NT2/D1 (cell line): ENCODE results near the gene DCUN1D2.

ENCODE experiments used
- DNase-seq: peaks from one replicate; pipeline ENCODE4 v3.0.0-alpha.2; 2011; ENCODE audit warnings: low read depth, low spot score
- H3K27me3 ChIP-seq: 2 replicates; pipeline ENCODE4 v1.6.0; 2011; ENCODE audit warnings: mild to moderate bottlenecking; ENCODE audit not compliant: insufficient read length, insufficient read depth
- H3K36me3 ChIP-seq: 2 replicates; pipeline ENCODE4 v1.6.1; 2011; ENCODE audit warnings: mild to moderate bottlenecking, low read length, mixed read lengths; ENCODE audit not compliant: insufficient read depth, insufficient read length
- H3K4me1 ChIP-seq: 2 replicates; pipeline ENCODE4 v1.5.1; 2011; ENCODE audit not compliant: insufficient read depth, insufficient read length
- H3K4me3 ChIP-seq: 2 replicates; pipeline ENCODE4 v1.5.1; 2011; ENCODE audit warnings: low read depth; ENCODE audit not compliant: insufficient read length
- H3K9ac ChIP-seq: 2 replicates; pipeline ENCODE4 v1.6.0; 2011; ENCODE audit warnings: low read depth; ENCODE audit not compliant: insufficient read length
- H3K9me3 ChIP-seq: 2 replicates; pipeline ENCODE4 v1.5.1; 2011; ENCODE audit warnings: mild to moderate bottlenecking, low read length; ENCODE audit not compliant: insufficient read depth
- SUZ12 ChIP-seq: IDR thresholded peaks from 2 replicates; pipeline ENCODE4 v1.6.1; 2011; ENCODE audit not compliant: insufficient read length, insufficient read depth; ENCODE audit errors: extremely low read depth
- YY1 ChIP-seq: IDR thresholded peaks from 2 replicates; pipeline ENCODE4 v1.6.1; 2011; ENCODE audit not compliant: insufficient read length, insufficient read depth
- ZNF274 ChIP-seq: IDR thresholded peaks from 2 replicates; pipeline ENCODE4 v1.6.1; 2011; ENCODE audit warnings: mild to moderate bottlenecking, low read depth, low read length

DCUN1D2 gene

GRCh38 chr13:113469582-113469981 is 20.9 kb downstream of the DCUN1D2 start:
- Histone ChIP-seq H3K9ac (no peak overlapping the region), H3K36me3 (peaks cover 52% of the 10 kb centered on the region), H3K27me3 (no peaks in the 10 kb centered on the region), H3K4me1 (no peaks in the 10 kb centered on the region), H3K4me3 (no peak overlapping the region), H3K9me3 (no peaks in the 10 kb centered on the region)
- TF ChIP-seq YY1 (no peak), ZNF274 (no peak), SUZ12 (no peak)
- no peak for DNase-seq

GRCh38 chr13:113468472-113469201 is 21.9 kb downstream of the DCUN1D2 start:
- no peak for DNase-seq
- Histone ChIP-seq H3K27me3 (no peaks in the 10 kb centered on the region), H3K9me3 (no peaks in the 10 kb centered on the region), H3K9ac (peak overlapping the region; percentile 37), H3K4me1 (no peaks in the 10 kb centered on the region), H3K36me3 (peaks cover 49% of the 10 kb centered on the region), H3K4me3 (no peak overlapping the region)
- TF ChIP-seq YY1 (no peak), SUZ12 (no peak), ZNF274 (no peak)

DNA sequence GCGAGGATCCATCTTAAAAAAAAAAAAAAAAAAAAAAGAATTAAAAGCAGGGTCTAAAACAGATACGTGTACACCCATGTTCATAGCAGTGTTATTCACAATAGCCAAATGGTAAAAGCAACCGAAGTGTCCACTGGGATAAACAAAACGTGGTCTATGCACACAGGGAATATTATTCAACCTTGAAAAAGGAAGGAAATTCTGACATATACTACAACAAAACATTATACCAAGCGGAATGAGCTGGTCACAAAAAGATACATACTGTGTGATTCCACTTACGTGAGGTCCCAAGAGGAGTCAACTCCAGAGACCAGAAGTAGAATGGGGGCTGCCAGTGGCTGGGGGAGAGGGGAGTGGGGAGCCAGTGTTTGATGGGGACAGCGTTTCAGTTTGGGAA is 22.5 kb downstream of the DCUN1D2 start:
- no peak overlapping the region for H3K4me3 ChIP-seq
- no peak for DNase-seq
- no peak overlapping the region for H3K9ac ChIP-seq
- H3K27me3 ChIP-seq, result no peaks in the 10 kb centered on the region
- H3K9me3 ChIP-seq, result no peaks in the 10 kb centered on the region
- H3K4me1 ChIP-seq, result no peaks in the 10 kb centered on the region
- TF ChIP-seq ZNF274 (no peak), SUZ12 (no peak), YY1 (no peak)
- H3K36me3 ChIP-seq, result peaks cover 47% of the 10 kb centered on the region

- no peaks in the 10 kb centered on the region for H3K27me3 ChIP-seq
- H3K9me3 ChIP-seq, result no peaks in the 10 kb centered on the region
- no peak overlapping the region for H3K4me3 ChIP-seq
- no peak for DNase-seq
- no peak for TF ChIP-seq SUZ12
- TF ChIP-seq ZNF274, result no peak
- no peak for TF ChIP-seq YY1
- no peaks in the 10 kb centered on the region for H3K4me1 ChIP-seq
- H3K9ac ChIP-seq, result no peak overlapping the region
- H3K36me3 ChIP-seq, result peaks cover 41% of the 10 kb centered on the region
Measured at GRCh38 chr13:113466383-113466782, 24.1 kb downstream of the DCUN1D2 start.

- Histone ChIP-seq H3K27me3 (no peaks in the 10 kb centered on the region), H3K4me1 (no peaks in the 10 kb centered on the region), H3K9ac (no peak overlapping the region), H3K36me3 (peaks cover 50% of the 10 kb centered on the region), H3K9me3 (no peaks in the 10 kb centered on the region), H3K4me3 (no peak overlapping the region)
- TF ChIP-seq ZNF274 (no peak), YY1 (no peak), SUZ12 (no peak)
- no peak for DNase-seq
Measured at GRCh38 chr13:113465300-113465699, 25.2 kb downstream of the DCUN1D2 start.

GRCh38 chr13:113464476-113464875 is 26.0 kb downstream of the DCUN1D2 start:
- DNase-seq, result no peak
- Histone ChIP-seq H3K9ac (no peak overlapping the region), H3K9me3 (no peaks in the 10 kb centered on the region), H3K27me3 (no peaks in the 10 kb centered on the region), H3K36me3 (peaks cover 58% of the 10 kb centered on the region), H3K4me3 (no peak overlapping the region), H3K4me1 (no peaks in the 10 kb centered on the region)
- no peak for TF ChIP-seq SUZ12
- no peak for TF ChIP-seq YY1
- TF ChIP-seq ZNF274, result no peak

GRCh38 chr13:113461022-113461751 is 29.3 kb downstream of the DCUN1D2 start:
- Histone ChIP-seq H3K36me3 (peaks cover 78% of the 10 kb centered on the region), H3K9me3 (no peaks in the 10 kb centered on the region), H3K9ac (no peak overlapping the region), H3K4me3 (no peak overlapping the region), H3K27me3 (no peaks in the 10 kb centered on the region), H3K4me1 (no peaks in the 10 kb centered on the region)
- no peak for DNase-seq
- no peak for TF ChIP-seq SUZ12
- TF ChIP-seq YY1, result no peak
- TF ChIP-seq ZNF274, result no peak
